Stomach (tissue), 4 donors: Measurements from ENCODE around the gene CCDC137.

Experiments
- POLR2A ChIP-seq, 4 donors: fragments of 450-650 bp; IDR thresholded peaks; one replicate each; pipeline ENCODE4 v1.6.1; 2016; ENCODE audit warnings: antibody characterized with exemption in 4 of 4, control low read depth in 2 of 4, mild to moderate bottlenecking in 1 of 4, moderate library complexity in 1 of 4
- TF ChIP-seq, protein P1 (sequence below), 7 experiments: fragments of 450-650 bp in 4 of 7; fragments of 200-600 bp in 3 of 7; sonication (generic) in 3 of 7; IDR thresholded peaks; one replicate each; pipeline ENCODE4 v1.5.1; 2016 to 2019; ENCODE audit warnings: antibody characterized with exemption in 7 of 7, control low read depth in 2 of 7, mild to moderate bottlenecking in 1 of 7

DNA sequence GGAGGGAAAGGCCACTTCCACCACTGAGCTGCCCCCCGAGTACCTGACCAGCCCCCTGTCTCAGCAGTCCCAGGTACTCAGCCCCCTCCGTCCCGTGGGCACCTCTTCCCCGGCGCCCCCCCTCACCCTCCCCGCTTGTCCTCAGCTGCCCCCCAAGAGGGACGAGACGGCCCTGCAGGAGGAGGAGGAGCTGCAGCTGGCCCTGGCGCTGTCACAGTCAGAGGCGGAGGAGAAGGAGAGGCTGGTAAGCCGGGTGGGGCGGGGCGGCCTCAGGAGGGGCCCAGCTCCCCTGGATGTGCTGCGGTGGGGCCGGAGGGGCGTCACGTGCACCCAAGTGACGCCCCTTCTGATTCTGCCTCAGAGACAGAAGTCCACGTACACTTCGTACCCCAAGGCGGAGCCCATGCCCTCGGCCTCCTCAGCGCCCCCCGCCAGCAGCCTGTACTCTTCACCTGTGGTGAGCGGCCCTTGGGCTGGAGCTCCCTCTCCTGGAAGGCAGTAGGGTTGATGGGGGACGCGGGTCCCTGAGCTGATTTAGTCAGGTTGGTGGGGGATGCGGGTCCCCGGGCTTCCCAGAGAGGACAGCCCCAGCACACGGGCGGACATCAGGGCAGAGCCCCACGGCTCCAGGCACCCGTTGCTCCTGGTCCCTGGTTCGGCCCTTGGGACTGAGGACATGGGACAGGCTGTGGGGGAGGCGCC, 27.1 kb downstream of the CCDC137 start:
- TF ChIP-seq POLR2A (IDR thresholded peaks at IDR 0.05): no peak
- TF ChIP-seq, protein P1, sequence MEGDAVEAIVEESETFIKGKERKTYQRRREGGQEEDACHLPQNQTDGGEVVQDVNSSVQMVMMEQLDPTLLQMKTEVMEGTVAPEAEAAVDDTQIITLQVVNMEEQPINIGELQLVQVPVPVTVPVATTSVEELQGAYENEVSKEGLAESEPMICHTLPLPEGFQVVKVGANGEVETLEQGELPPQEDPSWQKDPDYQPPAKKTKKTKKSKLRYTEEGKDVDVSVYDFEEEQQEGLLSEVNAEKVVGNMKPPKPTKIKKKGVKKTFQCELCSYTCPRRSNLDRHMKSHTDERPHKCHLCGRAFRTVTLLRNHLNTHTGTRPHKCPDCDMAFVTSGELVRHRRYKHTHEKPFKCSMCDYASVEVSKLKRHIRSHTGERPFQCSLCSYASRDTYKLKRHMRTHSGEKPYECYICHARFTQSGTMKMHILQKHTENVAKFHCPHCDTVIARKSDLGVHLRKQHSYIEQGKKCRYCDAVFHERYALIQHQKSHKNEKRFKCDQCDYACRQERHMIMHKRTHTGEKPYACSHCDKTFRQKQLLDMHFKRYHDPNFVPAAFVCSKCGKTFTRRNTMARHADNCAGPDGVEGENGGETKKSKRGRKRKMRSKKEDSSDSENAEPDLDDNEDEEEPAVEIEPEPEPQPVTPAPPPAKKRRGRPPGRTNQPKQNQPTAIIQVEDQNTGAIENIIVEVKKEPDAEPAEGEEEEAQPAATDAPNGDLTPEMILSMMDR (IDR thresholded peaks at IDR 0.05): no peak
